GM12875 (cell line): Measurements from ENCODE around the gene CARD10.

Source experiments
- H3K4me3 ChIP-seq: one replicate; pipeline ENCODE4 v1.5.1; 2011; ENCODE audit warnings: low read depth, low read length, control low read depth
- TF ChIP-seq, protein P1 (sequence below): IDR thresholded peaks from 2 replicates; pipeline ENCODE4 v1.5.1; 2011; ENCODE audit warnings: low read depth, mild to moderate bottlenecking, control low read depth, inconsistent platforms, low read length, moderate library complexity, borderline replicate concordance; ENCODE audit not compliant: insufficient read depth

The CARD10 gene

DNA sequence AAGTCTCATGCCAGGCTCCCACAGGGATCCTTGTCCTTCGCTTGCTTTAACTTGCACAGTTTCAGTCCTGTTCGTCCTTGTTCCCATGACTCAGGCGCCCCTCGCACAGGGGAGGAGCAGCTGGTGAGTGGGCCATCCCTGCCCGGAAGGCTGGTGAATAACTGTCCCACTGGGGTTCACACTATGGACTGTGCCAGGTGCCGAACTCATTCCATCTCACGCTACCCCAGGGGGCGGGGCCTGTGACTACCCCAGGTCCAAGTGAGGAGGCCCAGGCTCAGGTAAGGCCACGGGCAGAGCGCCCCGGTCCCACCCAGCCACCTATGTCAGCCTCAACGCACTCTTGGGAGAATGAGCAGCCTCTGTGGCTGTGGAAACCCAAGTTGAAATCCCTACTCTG is 7.2 kb upstream of the CARD10 start:
- TF ChIP-seq, protein P1, sequence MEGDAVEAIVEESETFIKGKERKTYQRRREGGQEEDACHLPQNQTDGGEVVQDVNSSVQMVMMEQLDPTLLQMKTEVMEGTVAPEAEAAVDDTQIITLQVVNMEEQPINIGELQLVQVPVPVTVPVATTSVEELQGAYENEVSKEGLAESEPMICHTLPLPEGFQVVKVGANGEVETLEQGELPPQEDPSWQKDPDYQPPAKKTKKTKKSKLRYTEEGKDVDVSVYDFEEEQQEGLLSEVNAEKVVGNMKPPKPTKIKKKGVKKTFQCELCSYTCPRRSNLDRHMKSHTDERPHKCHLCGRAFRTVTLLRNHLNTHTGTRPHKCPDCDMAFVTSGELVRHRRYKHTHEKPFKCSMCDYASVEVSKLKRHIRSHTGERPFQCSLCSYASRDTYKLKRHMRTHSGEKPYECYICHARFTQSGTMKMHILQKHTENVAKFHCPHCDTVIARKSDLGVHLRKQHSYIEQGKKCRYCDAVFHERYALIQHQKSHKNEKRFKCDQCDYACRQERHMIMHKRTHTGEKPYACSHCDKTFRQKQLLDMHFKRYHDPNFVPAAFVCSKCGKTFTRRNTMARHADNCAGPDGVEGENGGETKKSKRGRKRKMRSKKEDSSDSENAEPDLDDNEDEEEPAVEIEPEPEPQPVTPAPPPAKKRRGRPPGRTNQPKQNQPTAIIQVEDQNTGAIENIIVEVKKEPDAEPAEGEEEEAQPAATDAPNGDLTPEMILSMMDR = no peak

DNA sequence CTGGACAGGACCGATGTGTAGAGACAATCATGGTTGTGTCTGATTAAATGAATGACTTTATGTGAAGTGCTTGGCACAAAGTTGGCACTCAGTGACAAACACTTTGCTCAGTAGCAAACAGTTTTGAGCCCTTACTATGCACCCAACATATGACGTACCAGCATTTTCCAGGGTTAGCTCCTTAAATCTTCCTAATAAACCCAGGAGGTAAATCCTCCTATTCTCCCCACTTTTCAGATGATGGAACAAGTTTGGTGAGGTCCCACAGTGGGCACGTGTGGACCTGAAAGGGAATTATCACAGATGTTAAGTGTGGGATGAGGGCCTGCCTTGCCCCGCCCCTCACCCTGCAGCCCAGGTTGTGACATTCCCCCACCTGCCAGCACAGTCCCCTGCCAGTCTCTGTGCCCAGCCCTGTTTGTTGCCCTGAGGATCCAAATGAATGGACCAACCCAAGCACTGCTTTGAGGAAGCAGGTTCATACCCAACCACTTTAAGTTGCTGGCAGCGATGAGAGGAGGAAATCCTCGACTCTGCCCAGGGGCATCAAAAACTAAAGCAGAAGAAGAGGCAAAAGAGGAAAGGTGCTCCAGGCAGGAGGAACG is 6.6 kb upstream of the CARD10 start:
- TF ChIP-seq, protein P1 = no peak
- no peak overlapping the region for H3K4me3 ChIP-seq

More for the DNA sequence above, 7.2 kb upstream of the CARD10 start:
- H3K4me3 ChIP-seq = no peak overlapping the region

DNA sequence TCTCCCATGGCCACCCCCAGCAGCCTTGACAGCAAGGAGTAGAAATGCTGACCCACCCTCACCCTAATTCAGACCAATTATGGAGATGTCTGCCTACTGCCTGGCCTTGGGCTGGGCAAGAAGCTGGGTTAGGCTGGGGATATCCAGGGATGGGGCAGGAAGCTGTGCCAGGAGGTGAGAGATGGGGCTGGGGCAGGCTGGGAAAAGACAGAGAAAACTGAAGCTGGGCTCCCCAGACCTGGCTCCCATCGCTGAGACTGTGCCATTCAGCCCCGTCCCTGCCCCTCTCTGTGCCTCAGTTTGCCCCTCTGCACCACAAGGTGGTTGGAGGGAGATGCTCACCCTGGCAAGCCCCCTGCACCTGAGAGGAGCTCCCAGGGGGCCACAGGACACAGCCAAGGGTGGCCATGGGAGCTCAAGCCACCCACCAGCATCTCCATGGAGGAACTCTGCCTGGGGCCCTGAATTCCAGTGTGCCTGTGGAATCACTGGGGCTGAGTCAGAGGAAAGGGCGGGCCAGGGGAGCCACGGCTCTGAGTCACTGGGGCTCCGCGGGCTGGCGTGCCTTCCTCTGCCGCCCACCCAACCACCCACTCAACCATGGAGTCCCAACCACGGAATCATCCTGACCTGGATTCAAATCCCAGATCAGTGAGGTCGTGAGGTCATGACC is 6.0 kb upstream of the CARD10 start:
- TF ChIP-seq, protein P1 = no peak
- H3K4me3 ChIP-seq = no peak overlapping the region

DNA sequence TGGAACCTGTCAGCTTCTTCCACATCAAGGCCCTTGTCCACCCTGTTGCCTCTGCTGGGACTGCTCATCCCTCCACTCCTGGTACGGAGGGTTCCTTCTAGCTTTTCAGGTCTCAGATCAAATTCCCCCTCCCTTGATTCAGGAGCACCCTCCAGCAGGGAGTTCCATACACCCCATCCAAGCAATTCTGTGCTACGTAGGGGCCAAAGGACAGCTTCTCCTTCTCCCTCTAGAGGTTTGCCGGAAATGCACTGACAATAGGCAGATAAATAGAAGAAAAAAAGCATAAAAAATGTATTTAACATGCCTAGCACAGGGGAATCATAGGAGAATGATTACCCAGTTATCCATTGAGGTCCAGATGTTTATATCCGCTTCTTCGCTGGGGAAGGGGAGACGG is 3.3 kb upstream of the CARD10 start:
- H3K4me3 ChIP-seq = no peak overlapping the region
- TF ChIP-seq, protein P1 = no peak

DNA sequence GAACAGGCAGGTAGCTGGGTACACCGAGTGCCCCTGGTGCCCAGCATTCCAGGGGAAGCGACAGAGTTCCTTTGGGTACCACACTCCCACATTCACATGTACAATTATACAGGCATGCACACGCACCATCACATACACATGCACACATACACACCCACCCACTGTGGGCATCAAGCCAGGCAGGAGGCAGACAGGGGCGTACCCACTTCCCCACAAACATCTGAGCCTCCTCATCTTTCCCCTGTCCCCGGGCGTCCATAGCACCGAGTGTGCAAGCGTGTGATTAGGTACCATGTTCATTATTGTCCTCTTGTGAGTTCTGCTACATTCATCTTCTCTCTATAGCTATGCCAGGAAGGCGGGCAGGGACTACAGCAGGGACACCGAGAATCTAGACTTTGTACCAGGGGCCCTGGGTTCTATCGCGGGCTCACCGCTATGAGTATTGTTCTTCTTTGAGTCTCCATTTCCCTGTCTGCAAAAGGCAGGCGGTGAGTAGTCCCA is 2.1 kb upstream of the CARD10 start:
- H3K4me3 ChIP-seq = no peak overlapping the region
- TF ChIP-seq, protein P1 = no peak

DNA sequence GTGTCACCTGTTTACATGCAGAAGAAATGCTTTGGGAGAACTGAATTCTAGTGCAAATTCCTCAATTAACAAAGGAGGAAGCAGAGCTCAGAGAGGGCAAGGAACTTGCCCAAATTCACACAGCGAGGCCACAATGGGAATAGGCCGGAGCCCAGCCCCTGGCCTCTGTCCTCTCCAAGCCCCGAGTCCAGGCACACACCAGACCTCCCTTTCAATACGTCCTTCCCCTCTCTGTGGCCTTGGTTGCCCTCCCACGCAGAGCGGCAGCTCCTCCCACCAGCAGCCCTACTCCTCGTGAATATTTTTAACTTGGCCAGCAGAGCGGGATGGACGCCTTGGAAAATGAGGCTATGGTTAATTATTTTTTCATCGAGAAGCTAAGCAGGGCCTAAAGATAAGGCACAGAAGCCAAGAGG is 1.6 kb upstream of the CARD10 start:
- TF ChIP-seq, protein P1 = no peak
- H3K4me3 ChIP-seq = no peak overlapping the region
